HFF-Myc (cell line): ENCODE results near the gene TLR5.
A peak's percentile ranks its signal among the peaks of the same experiment; 100 is the strongest.

ENCODE experiments used
- DNase-seq: peaks from one replicate; pipeline ENCODE4 v3.0.0-alpha.2; 2011; ENCODE audit warnings: low read depth; ENCODE audit errors: extremely low read depth
- H3K4me3 ChIP-seq: replicated peaks from 2 replicates; pipeline ENCODE4 v1.5.1; 2011; ENCODE audit warnings: low read depth, mild to moderate bottlenecking, control low read depth, low read length
- CTCF ChIP-seq: IDR thresholded peaks from 2 replicates; pipeline ENCODE4 v1.5.1; 2012; ENCODE audit warnings: mild to moderate bottlenecking, low read depth, low read length, control low read depth; ENCODE audit errors: missing control alignments

Gene TLR5

GRCh38 chr1:223087291-223088255 lies 55.5 kb downstream of the TLR5 start:
- no peak for DNase-seq
- TF ChIP-seq CTCF = no peak
- no peak overlapping the region for H3K4me3 ChIP-seq

- DNase-seq = no peak
- no peak for TF ChIP-seq CTCF
- no peak overlapping the region for H3K4me3 ChIP-seq
These were observed 58.6 kb downstream of the TLR5 start for GRCh38 chr1:223084464-223084866.

GRCh38 chr1:223083831-223084230 lies 59.2 kb downstream of the TLR5 start:
- no peak for DNase-seq
- no peak for TF ChIP-seq CTCF

GRCh38 chr1:223082914-223083313 lies 60.1 kb downstream of the TLR5 start:
- no peak for TF ChIP-seq CTCF
- H3K4me3 ChIP-seq = no peak overlapping the region
- no peak for DNase-seq

More at GRCh38 chr1:223083831-223084230, 59.2 kb downstream of the TLR5 start:
- H3K4me3 ChIP-seq = no peak overlapping the region

- DNase-seq = peak; percentile 73
- TF ChIP-seq CTCF = peak; percentile 77
- H3K4me3 ChIP-seq = peak overlapping the region; percentile 26; the same call in 1 of the 2 replicates
These were observed 61.7 kb downstream of the TLR5 start for GRCh38 chr1:223081181-223081994.

- TF ChIP-seq CTCF = no peak
- no peak for DNase-seq
- no peak overlapping the region for H3K4me3 ChIP-seq
These were observed 63.5 kb downstream of the TLR5 start for GRCh38 chr1:223079498-223079897.
